Fibroblast of skin of back (primary cell): ENCODE results near the gene MUC4.
"Not testable (repeated sequence)": the region's sequence is repeated elsewhere in the genome, so short reads cannot be mapped to it uniquely, and the experiment has no call there.

Experiments
- DNase-seq: peaks from one replicate; pipeline ENCODE4 v3.0.0-alpha.2; 2013

MUC4 gene

GRCh38 chr3:195758721-195759353 is 52.9 kb downstream of the MUC4 start:
- DNase-seq: no peak

- no peak for DNase-seq
Observed at GRCh38 chr3:195757827-195758226, 53.9 kb downstream of the MUC4 start.

GRCh38 chr3:195757438-195757770 is 54.3 kb downstream of the MUC4 start:
- DNase-seq: no peak

- DNase-seq: no peak
Observed at GRCh38 chr3:195755791-195756676, 55.7 kb downstream of the MUC4 start.

- DNase-seq: no peak
Observed at GRCh38 chr3:195755391-195755790, 56.3 kb downstream of the MUC4 start.

- no peak for DNase-seq
Observed at GRCh38 chr3:195754906-195755305, 56.8 kb downstream of the MUC4 start.

GRCh38 chr3:195754141-195754540 is 57.6 kb downstream of the MUC4 start:
- DNase-seq: no peak

GRCh38 chr3:195753581-195753980 is 58.1 kb downstream of the MUC4 start:
- DNase-seq: no peak

GRCh38 chr3:195752546-195753331 is 59.0 kb downstream of the MUC4 start:
- no peak for DNase-seq

- no peak for DNase-seq
Observed at GRCh38 chr3:195752066-195752465, 59.7 kb downstream of the MUC4 start.

GRCh38 chr3:195751560-195751959 is 60.2 kb downstream of the MUC4 start:
- DNase-seq: no peak

- DNase-seq: no peak
Observed at GRCh38 chr3:195750797-195751520, 60.8 kb downstream of the MUC4 start.

GRCh38 chr3:195749101-195749500 is 62.6 kb downstream of the MUC4 start:
- DNase-seq: not testable (repeated sequence)

- no peak for DNase-seq
Observed at GRCh38 chr3:195748661-195749060, 63.1 kb downstream of the MUC4 start.

- no peak for DNase-seq
Observed at GRCh38 chr3:195746751-195747150, 65.0 kb downstream of the MUC4 start.

GRCh38 chr3:195746346-195746745 is 65.4 kb downstream of the MUC4 start:
- DNase-seq: no peak

GRCh38 chr3:195744437-195744836 is 67.3 kb downstream of the MUC4 start:
- no peak for DNase-seq

GRCh38 chr3:195739561-195740111 is 72.1 kb downstream of the MUC4 start:
- DNase-seq: no peak

- DNase-seq: no peak
Observed at GRCh38 chr3:195738274-195739044, 73.3 kb downstream of the MUC4 start.

- DNase-seq: not testable (repeated sequence)
Observed at GRCh38 chr3:195737782-195738181, 73.9 kb downstream of the MUC4 start.

GRCh38 chr3:195736866-195737490 is 74.8 kb downstream of the MUC4 start:
- no peak for DNase-seq
